ENCODE results near the gene VIPR2.
"Not testable (repeated sequence)": the region's sequence is repeated elsewhere in the genome, so short reads cannot be mapped to it uniquely, and the experiment has no call there.

Gene VIPR2

DNA sequence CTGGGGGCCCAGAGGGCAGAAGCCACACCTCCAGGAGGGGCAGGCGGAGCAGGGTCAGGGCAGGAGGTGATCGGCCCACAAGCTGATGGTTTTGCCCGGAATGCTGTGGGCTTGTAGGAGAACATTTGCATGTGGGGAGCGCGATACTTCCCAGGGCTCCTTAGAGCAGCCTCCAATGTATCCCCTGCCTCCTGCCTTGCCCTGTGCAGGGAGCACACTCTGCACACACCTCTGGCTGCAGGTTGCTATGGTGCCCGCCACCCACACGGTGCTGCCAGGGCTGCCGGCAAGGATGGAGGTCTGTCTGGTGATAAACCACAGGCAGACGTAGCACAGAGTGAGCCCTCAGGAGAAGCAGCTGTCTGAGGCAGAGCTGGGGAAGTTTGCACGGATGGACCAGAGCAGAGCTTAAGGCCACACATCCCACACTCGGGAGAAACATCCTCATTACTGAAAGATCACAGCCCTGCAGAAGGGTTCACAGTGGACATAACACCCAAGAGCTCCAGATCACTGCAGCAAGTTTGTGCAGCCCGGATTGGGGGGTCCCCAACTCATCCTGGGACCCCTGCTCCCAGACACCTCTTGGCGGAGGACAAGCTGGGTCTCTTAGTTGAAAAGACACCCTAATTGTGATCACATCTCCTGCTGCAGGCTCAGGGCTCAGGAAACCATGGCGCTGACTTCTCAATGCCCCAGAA lies 41.8 kb downstream of the VIPR2 start:
- no peak for DNase-seq

- DNase-seq = not testable (repeated sequence)
Measured at GRCh38 chr7:159101661-159102091, 43.0 kb downstream of the VIPR2 start.

DNA sequence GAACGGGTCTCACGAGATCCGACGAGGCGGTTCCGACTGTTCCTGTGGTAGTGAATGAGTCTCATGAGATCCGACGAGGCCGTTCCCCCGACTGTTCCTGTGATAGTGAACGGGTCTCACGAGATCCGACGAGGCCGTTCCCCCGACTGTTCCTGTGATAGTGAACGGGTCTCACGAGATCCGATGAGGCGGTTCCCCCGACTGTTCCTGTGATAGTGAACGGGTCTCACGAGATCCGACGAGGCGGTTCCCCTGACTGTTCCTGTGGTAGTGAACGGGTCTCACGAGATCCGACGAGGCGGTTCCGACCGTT lies 43.6 kb downstream of the VIPR2 start:
- DNase-seq = not testable (repeated sequence)

- DNase-seq = not testable (repeated sequence)
Measured at GRCh38 chr7:159100281-159101082, 44.2 kb downstream of the VIPR2 start.

GRCh38 chr7:159099711-159100231 lies 44.9 kb downstream of the VIPR2 start:
- no peak for DNase-seq

DNA sequence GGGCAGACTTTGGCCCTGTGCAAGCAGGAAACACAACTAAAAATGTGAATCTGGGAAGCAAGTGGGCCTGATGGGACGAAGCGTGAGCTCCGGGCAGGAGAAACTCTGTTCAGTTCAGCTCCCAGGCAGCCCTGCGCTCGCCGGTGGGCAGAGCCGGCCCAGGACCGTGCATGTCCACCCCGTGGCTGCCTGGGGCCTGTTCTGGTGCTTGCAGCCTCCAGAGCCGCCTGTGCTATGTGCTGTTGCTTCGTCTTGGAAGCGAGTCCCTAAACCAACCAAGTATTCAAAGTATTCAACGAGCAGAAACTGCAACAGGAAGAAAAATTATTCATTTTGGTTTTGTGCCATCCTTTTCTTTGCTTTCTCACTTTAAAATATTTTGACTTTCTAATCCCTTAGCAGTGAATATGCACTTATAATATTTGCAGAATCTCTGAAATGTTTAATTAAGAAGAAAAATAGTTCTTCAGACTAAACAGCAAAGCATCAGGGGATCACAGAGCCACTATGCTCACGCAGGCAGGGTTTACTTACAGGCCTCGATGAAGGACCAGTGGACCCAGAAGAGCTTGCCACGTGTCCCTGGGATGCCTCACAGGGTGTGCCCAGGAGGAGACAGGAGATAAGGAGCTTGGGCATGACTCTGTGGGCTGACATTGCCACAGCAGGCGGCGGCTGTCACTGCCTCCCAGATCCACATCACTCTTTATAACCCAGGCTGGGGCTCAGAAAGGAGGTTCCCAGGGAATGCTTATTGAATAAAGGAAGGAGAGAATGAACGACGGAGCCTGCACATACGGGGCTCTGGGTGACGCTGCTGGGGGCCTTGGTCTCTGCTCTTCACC lies 45.6 kb downstream of the VIPR2 start:
- DNase-seq = no peak

- DNase-seq = no peak
Measured at GRCh38 chr7:159098424-159098786, 46.3 kb downstream of the VIPR2 start.

DNA sequence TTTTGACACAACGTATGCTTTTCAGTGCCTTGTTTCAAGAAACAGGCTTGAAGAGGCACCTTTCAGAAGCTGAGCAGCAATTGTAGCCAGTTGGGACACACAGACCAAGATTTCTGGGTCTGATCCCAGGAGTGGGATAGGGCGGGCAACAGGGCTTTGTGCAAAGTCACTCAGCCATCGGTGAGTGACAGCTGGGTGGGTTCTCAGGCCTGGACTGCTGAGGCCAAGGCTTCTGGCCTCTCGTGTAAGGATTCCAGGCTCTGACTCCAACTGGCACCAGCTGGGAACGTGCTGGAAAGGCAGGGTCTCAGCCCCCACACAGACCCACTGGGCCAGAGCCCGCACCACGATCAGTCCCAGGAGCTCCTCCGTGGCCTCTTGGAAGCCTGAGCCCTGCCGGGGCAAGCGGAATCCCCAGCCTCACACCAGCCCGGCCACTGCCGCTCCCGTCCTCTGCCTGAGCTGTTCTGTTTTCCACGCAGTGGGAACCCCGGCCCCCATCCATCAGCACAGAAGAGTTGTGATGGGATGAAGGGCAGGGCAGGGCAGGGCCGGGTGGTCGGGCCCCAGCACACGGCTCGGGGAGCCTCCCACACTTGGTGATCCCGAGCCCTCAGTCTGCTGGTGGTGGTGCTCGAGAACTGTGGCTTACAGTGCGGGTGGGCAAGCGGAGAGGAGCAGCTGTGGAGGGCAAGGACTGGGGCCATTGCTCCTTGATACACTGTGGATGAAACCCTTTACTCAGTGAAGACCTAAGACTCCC lies 46.8 kb downstream of the VIPR2 start:
- DNase-seq = no peak

- no peak for DNase-seq
Measured at GRCh38 chr7:159096736-159097581, 47.7 kb downstream of the VIPR2 start.

DNA sequence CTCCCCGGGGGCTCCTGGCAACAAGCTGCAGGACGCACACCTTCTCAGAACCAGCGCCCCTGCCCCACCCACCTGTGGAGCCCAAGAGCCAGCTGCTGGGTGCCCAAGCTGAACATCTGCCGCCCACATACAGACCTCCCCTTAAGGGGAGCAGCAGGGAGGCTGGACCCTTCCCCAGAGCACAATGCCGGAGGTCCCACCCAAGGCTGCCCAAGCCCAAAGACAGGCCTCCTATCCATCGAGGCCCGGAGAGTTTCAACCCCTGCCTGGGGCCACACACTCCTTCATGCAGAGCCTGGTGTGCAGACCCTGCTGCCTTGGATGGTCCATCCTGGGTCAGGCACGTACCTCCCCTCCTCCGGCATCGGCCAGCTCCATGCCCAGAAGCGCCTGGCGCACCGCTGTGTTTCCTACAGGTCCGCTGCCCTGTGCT lies 48.7 kb downstream of the VIPR2 start:
- DNase-seq = no peak

DNA sequence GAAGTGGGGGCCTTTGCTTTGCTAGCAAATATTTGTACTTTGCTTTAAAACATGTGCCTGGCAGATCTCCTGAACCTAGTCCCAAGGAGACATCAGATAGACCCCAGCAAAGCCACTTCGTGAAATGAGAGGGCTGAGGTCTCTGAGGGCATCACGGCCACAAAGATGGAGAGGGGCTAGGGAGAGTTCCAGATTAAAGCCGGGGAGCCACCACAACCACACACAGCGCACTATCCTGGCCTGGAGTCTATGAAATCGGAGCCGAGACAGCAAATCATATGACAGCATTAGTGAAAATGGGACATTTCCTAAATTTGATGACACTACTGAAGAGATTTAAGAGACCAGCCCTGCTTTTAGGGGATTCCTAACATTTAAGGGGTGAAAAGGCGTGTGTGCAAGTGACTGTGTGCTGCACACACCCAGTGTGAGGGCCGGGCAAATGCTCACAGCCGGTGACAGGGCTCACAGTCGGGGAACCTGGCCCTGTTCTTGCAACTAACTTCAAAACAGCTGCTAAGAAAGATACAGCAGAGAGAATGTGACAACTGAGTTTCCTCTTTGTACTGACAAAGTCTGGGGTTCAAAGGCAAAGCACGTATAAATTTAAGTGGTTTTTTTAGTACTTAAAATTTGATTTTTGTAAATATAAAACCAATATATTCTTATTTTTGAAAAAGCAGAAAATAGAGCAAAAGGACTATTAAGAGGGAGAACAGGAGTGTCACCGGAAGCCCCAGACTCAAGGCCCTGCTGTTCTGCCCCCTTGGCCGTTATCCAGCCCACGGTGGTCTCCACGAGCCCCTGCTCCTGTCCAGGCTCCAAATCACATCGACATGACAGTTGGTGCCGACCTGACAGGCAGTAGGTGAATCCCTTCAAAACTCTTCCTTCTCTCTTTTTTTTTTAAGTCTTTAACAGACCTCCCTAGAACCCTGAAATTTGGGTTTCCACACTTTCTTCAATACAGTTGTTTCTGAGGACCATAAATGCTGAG lies 49.5 kb downstream of the VIPR2 start:
- DNase-seq = no peak

- DNase-seq = no peak
Measured at GRCh38 chr7:159094023-159094740, 50.5 kb downstream of the VIPR2 start.

DNA sequence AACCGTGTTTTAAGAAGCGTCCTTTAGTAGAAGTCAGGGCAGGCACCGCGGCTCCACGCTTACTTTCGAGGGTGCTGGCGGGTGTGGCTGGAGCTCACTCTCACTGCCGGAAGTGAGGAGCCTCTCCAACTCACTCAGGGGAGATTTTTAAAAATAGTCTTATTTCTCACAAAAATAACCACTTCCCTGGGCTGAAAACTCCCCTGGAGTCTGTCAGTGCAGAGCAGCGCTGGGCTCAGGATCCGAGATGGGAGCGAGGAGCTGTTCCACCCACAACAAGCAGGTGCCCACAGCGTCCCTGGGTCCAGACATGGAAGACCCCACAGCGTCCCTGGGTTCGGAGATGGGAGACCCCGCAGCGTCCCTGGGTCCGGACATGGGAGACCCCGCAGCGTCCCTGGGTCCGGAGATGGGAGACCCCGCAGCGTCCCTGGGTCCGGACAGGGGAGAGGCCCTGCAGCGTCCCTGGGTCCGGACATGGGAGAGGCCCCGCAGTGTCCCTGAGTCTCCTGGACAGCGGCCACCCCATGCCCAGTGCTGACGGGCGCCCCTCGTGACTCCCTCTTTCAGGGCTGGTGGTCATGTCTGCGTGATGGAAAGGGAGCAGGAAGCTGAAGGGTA lies 51.2 kb downstream of the VIPR2 start:
- no peak for DNase-seq

DNA sequence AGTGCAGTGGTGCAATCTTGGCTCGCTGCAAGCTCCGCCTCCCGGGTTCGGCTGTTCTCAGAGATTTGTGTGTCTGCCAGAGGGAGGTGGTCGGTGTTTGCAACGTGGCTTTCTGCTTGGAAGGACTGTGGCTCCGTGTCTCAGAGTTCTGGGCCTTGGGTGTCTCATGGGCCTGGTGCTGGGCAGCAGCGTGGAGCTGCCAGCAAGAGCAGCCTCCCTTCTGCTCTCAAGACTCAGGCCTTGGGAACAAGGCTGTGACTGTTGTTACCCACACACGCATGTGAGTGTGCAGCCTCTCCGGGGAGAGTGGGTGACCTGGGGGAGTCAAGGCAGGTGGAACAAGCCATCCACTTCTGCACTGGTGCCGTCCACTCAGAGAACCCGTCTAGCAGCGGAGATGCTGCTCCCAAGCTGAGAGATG lies 52.0 kb downstream of the VIPR2 start:
- DNase-seq = no peak

GRCh38 chr7:159091480-159092475 lies 52.9 kb downstream of the VIPR2 start:
- no peak for DNase-seq

DNA sequence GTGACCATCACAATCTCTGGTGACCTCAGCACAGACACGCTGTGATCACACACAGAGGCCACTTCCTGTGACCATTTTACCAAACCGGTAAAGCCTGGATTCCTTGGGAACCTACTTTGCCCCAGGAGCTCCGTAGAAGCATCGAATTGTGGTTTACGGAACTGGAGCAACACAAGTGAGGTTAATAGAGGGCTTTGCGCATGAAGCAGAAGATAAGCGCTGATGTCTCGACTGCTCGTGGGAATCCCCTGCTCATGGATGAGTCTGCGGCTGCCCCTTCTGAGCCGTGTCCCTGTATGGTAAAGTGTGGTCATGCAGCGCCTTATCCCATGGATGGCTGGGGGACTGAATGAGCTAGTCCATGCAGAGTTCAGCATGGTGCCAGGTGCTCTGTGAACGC lies 53.6 kb downstream of the VIPR2 start:
- no peak for DNase-seq

DNA sequence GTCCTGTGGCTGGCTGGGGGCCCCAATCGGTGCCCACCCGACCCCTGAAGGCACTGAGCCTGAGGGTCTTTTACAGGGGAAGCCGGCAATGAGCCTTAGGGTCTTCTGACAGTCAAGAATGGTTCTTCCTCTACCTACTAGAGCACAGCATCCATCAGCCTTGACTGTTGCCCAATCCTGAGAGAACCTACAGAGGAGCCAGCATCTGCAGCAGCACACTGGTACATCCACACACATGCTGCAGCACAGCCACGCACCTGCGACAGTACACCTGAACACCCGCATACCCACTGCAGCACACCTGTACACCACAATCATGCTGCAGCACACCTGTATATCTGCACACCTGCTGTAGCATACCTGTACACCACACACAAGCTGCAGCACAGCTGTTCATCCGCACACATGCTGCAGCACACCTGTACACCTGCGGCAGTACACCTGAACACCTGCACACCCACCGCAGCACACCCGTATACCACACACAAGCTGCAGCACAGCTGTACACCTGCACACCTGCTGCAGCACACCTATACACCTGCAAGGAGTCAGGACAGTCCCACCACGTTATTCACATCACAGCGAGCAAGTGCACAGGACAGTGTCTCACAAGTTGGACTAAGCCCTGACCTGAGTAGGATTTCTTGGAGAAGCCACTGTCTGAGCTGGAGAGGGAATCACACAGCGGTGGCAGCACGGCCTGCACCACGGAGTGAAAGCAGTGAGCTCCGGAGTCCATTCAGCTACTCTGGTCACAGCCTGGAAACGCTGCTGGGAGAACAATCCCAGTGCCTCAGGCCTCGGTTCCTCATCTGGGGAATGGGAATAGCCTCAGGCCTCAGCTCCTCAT lies 56.4 kb downstream of the VIPR2 start:
- no peak for DNase-seq

Data from NCI-H1092 treated with DMSO at 0.1 percent for 48 hours (cell line).